ENCODE data around the gene B4GALNT2. TPM values are rescaled to one million over a fixed set of nuclear protein-coding genes. Genes with fewer than 3 reads are reported as not detected.

B4GALNT2 gene
- total and polyA plus RNA-seq, 2 donors from 2014 or later = 1.3 to 4.3 TPM

DNA sequence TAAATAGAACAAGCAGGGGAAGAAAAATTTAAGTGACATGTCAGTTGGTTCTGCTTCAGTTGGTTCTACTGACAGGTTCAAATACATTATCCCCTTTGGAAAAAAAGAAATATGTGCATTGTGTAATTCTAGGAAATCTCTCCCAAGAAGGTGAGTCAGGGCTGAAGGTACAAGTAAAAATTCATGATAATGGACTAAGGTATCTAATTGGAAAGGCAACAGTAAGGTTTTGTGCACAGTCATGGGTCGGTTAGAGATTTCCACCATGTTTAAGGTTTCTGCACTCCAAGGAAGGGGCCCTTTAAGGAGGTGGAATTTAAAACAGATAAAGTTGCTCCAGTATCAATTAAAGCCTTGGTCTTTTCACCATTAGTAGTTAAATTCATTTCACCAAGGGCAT is 17.9 kb upstream of the B4GALNT2 start:
- DNase-seq (no peak), FAIRE-seq (no peak)
- Histone ChIP-seq H3K4me3 (ENCODE audit: low read length in 3 of 3) (no peak overlapping the region), H3K27me3 (ENCODE audit: control insufficient read depth, insufficient read depth, low read length) (no peaks in the 10 kb centered on the region), H3K9me3 (ENCODE audit: control insufficient read depth in 2 of 3, insufficient read depth in 1 of 3, low read length in 3 of 3) (no peaks in the 10 kb centered on the region), H3K27ac (ENCODE audit: low read depth in 2 of 2, low read length in 2 of 2) (no peak overlapping the region), H3K4me1 (ENCODE audit: control insufficient read depth in 2 of 3, insufficient read depth in 2 of 3, low read depth in 1 of 3, low read length in 3 of 3) (no peaks in the 10 kb centered on the region), H3K9ac (ENCODE audit: low read length in 3 of 3) (no peak overlapping the region), H3K36me3 (ENCODE audit: control insufficient read depth in 2 of 3, insufficient read depth in 3 of 3, low read length in 3 of 3) (no peaks in the 10 kb centered on the region)
- TF ChIP-seq, protein P1, sequence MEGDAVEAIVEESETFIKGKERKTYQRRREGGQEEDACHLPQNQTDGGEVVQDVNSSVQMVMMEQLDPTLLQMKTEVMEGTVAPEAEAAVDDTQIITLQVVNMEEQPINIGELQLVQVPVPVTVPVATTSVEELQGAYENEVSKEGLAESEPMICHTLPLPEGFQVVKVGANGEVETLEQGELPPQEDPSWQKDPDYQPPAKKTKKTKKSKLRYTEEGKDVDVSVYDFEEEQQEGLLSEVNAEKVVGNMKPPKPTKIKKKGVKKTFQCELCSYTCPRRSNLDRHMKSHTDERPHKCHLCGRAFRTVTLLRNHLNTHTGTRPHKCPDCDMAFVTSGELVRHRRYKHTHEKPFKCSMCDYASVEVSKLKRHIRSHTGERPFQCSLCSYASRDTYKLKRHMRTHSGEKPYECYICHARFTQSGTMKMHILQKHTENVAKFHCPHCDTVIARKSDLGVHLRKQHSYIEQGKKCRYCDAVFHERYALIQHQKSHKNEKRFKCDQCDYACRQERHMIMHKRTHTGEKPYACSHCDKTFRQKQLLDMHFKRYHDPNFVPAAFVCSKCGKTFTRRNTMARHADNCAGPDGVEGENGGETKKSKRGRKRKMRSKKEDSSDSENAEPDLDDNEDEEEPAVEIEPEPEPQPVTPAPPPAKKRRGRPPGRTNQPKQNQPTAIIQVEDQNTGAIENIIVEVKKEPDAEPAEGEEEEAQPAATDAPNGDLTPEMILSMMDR (IDR thresholded peaks at IDR 0.05; ENCODE audit: borderline replicate concordance, extremely low read depth, insufficient read depth) = no peak
- intact Hi-C loops (cut with DNase I) = no loop called here

DNA sequence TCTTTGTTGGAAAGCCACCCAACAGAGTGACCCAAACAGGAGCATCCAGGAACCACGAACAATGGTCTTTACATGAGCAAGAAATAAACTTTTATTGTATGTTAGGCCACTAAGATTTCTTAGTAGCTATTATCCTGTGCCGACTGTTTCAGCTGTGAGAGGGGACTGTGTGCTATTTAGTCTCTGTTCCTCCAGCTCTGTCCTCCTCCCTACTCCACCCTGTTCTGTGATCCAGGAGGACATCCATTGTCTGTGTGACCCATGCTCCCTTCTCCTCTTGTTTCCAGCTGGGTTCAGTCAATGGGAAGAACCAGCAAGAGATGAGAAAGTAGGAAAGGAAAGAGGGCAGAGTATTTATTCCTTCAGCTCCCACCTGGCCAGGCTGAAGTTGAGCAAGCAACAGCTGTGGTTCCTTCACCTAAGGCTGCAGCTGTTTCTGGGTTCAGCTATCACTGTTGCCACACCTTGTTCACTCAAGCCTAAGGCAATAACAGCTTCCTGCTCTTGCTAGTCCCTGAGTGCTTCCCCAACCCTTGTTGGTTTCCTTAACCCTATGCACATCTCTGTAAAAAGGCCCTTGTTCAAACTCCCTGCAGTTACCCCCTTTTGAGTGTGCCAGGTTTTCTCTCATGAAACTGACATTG is 14.9 kb upstream of the B4GALNT2 start:
- FAIRE-seq = no peak
- TF ChIP-seq, protein P1 (IDR thresholded peaks at IDR 0.05; ENCODE audit: borderline replicate concordance, extremely low read depth, insufficient read depth) = no peak
- H3K4me3 ChIP-seq (ENCODE audit: low read length in 3 of 3) = no peak overlapping the region
- H3K27ac ChIP-seq (ENCODE audit: low read depth in 2 of 2, low read length in 2 of 2) = no peak overlapping the region
- H3K36me3 ChIP-seq (ENCODE audit: control insufficient read depth in 2 of 3, insufficient read depth in 3 of 3, low read length in 3 of 3) = no peaks in the 10 kb centered on the region
- no peak overlapping the region for H3K9ac ChIP-seq (ENCODE audit: low read length in 3 of 3)
- no peaks in the 10 kb centered on the region for H3K27me3 ChIP-seq (ENCODE audit: control insufficient read depth, insufficient read depth, low read length)
- no peak for DNase-seq
- no peaks in the 10 kb centered on the region for H3K9me3 ChIP-seq (ENCODE audit: control insufficient read depth in 2 of 3, insufficient read depth in 1 of 3, low read length in 3 of 3)
- H3K4me1 ChIP-seq (ENCODE audit: control insufficient read depth in 2 of 3, insufficient read depth in 2 of 3, low read depth in 1 of 3, low read length in 3 of 3) = peaks cover 0 to 7% (median 0%) of the 10 kb centered on the region in 3 donors
- intact Hi-C loops (cut with DNase I) = no loop called here

DNA sequence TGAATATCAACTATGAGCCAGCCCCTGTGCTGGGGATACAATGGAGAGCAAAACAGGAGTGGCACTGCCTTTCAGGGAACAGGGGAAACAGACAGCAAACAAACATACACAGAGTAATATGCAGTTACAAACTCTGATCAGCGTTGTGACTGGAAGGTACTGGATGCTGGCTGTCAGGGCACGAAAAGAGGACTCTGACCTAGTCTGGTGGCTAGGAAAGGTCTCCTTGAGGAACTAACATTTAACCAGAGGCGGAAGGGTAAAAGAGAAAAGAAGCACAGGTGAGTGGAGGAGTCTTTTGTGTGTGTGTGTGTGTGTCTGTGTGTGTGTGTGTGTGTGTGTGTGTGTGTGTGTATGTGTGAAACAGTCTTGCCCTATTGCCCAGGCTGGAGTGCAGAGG is 12.4 kb upstream of the B4GALNT2 start:
- H3K27me3 ChIP-seq (ENCODE audit: control insufficient read depth, insufficient read depth, low read length) = no peaks in the 10 kb centered on the region
- DNase-seq (no peak), FAIRE-seq (no peak)
- peaks cover 0 to 7% (median 0%) of the 10 kb centered on the region in 3 donors for H3K4me1 ChIP-seq (ENCODE audit: control insufficient read depth in 2 of 3, insufficient read depth in 2 of 3, low read depth in 1 of 3, low read length in 3 of 3)
- H3K9me3 ChIP-seq (ENCODE audit: control insufficient read depth in 2 of 3, insufficient read depth in 1 of 3, low read length in 3 of 3) = no peaks in the 10 kb centered on the region
- intact Hi-C loops (cut with DNase I) = no loop called here
- no peaks in the 10 kb centered on the region for H3K36me3 ChIP-seq (ENCODE audit: control insufficient read depth in 2 of 3, insufficient read depth in 3 of 3, low read length in 3 of 3)
- TF ChIP-seq, protein P1 (IDR thresholded peaks at IDR 0.05; ENCODE audit: borderline replicate concordance, extremely low read depth, insufficient read depth) = no peak
- no peak overlapping the region for H3K27ac ChIP-seq (ENCODE audit: low read depth in 2 of 2, low read length in 2 of 2)
- H3K4me3 ChIP-seq (ENCODE audit: low read length in 3 of 3) = no peak overlapping the region
- H3K9ac ChIP-seq (ENCODE audit: low read length in 3 of 3) = no peak overlapping the region

All from kidney (tissue), 14 donors.